Activated CD8-positive, alpha-beta memory T cell treated with anti-CD3 and anti-CD28 coated beads for 4 hours (primary cell): ENCODE measurements around the gene IL4R.
A peak's percentile ranks its signal among the peaks of the same experiment; 100 is the strongest.
"Not testable (repeated sequence)": the region's sequence is repeated elsewhere in the genome, so short reads cannot be mapped to it uniquely, and the experiment has no call there.

Experiments used
- DNase-seq, 2 donors: peaks; one replicate each; pipeline ENCODE4 v3.0.0-alpha.2; 2020; ENCODE audit warnings: low read depth in 2 of 2

IL4R gene

GRCh38 chr16:27381236-27381635 lies 67.5 kb downstream of the IL4R start:
- no peak for DNase-seq

- DNase-seq, result no peak
These were observed 68.4 kb downstream of the IL4R start for GRCh38 chr16:27381974-27382855.

- DNase-seq, result no peak
These were observed 69.9 kb downstream of the IL4R start for GRCh38 chr16:27383556-27384243.

- DNase-seq, result no peak
These were observed 70.7 kb downstream of the IL4R start for GRCh38 chr16:27384425-27384824.

GRCh38 chr16:27385398-27385797 lies 71.6 kb downstream of the IL4R start:
- no peak for DNase-seq

GRCh38 chr16:27386674-27387073 lies 72.9 kb downstream of the IL4R start:
- DNase-seq, result no peak

GRCh38 chr16:27387724-27388123 lies 74.0 kb downstream of the IL4R start:
- DNase-seq, result no peak

- DNase-seq, result no peak
These were observed 75.6 kb downstream of the IL4R start for GRCh38 chr16:27389272-27389961.

GRCh38 chr16:27390151-27390550 lies 76.4 kb downstream of the IL4R start:
- no peak for DNase-seq

GRCh38 chr16:27392671-27393070 lies 78.9 kb downstream of the IL4R start:
- no peak for DNase-seq

GRCh38 chr16:27394516-27394915 lies 80.7 kb downstream of the IL4R start:
- no peak for DNase-seq

- not testable (repeated sequence) for DNase-seq
These were observed 84.6 kb downstream of the IL4R start for GRCh38 chr16:27398341-27398893.

GRCh38 chr16:27398894-27399853 lies 85.4 kb downstream of the IL4R start:
- no peak for DNase-seq

GRCh38 chr16:27399969-27400368 lies 86.2 kb downstream of the IL4R start:
- DNase-seq, result no peak

GRCh38 chr16:27400751-27401620 lies 87.2 kb downstream of the IL4R start:
- DNase-seq, result no peak

GRCh38 chr16:27401768-27402568 lies 88.2 kb downstream of the IL4R start, which contains the start of gene IL21R:
TSS of gene IL21R (plus strand) at chr16:27402174. CDS start at chr16:27430072, 27,898 bp downstream.
- peak; percentile 83 to 85 for DNase-seq

GRCh38 chr16:27402569-27402963 lies 88.8 kb downstream of the IL4R start:
- DNase-seq, result no peak

GRCh38 chr16:27402964-27403600 lies 89.3 kb downstream of the IL4R start:
- DNase-seq, result no peak

- no peak for DNase-seq
These were observed 89.8 kb downstream of the IL4R start for GRCh38 chr16:27403601-27403992.
